Ammon's horn (tissue), 1 donor: ENCODE results near the gene ETV4.

Source experiments
- DNase-seq: peaks from one replicate; pipeline ENCODE4 v3.0.0-alpha.2; 2016; ENCODE audit warnings: low spot score

ETV4 gene

DNA sequence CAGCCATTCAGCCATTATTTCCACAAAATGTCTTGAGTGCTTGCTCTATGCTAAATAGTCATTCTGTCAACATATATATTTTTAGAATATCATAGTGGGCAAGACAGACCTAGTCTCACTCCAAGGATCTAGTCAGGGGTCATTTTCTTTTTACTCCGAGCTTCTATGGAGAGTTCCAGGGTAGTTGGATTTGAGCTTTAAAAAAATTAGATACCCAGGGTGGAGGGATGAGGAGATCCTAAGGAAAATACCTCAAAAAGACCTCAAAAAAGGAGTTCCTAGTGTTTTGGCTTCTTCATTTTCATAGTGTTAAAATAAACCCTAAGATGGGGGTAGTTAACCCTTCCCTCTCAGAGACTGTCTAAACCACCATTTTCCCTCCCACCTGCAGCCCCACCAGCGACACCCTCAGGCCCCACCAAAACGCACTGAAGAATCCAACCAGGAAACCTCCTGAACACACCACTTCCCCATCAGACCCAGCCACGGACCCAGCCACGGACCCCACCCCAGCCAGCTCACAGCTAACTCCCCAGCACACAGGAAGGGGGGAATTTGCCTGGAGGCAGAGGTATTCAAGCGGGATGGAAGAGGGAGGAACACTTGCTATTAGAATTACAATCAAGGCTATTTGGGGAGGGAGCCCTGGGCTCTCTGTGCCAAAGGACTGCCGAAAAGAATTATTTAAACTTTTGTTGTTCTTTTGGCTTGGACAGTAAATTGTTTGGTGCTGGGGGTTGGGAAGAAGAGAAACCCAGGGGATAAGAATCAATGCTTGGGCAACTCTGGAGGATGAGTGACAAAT, 2.2 kb downstream of the ETV4 start:
- DNase-seq = no peak

DNA sequence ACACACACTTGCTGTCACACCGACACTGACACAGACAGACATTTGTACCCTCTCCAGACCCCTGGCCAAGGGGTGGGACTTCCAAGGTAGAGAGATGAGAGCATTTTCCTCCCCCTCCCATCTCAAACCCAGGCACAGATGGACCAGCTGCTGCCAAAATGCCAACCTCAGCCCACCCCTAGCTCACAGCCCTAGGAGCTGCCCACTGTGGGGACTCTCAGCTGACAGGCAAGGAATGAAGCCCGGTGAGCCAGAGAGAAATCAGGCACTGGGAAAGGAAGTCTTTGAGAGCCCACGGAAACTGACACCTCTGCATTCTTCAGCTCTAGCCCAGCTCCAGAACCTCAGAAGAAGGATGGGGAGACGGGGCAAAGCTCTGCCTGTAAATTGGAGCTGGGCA, 2.8 kb downstream of the ETV4 start:
- no peak for DNase-seq

DNA sequence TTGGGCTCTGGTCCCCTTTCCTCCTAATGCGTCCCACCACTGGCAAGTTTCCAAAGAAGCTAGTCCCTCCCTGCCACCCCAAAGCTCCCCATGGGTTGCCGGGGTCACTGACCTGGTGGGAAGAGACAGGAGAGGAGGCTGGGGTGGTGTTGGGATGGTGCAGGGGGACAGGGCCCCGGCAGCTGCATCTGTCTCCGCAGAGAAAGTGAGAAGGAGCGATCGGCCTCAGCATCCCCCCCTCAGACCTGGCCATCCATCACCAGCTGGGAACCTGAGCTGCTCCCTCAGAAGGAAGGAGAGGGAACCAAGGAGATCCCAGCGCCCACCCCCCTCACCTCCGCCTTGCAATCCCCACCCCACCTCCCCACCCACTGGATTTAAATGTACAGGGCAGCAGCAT, 3.3 kb downstream of the ETV4 start:
- no peak for DNase-seq

DNA sequence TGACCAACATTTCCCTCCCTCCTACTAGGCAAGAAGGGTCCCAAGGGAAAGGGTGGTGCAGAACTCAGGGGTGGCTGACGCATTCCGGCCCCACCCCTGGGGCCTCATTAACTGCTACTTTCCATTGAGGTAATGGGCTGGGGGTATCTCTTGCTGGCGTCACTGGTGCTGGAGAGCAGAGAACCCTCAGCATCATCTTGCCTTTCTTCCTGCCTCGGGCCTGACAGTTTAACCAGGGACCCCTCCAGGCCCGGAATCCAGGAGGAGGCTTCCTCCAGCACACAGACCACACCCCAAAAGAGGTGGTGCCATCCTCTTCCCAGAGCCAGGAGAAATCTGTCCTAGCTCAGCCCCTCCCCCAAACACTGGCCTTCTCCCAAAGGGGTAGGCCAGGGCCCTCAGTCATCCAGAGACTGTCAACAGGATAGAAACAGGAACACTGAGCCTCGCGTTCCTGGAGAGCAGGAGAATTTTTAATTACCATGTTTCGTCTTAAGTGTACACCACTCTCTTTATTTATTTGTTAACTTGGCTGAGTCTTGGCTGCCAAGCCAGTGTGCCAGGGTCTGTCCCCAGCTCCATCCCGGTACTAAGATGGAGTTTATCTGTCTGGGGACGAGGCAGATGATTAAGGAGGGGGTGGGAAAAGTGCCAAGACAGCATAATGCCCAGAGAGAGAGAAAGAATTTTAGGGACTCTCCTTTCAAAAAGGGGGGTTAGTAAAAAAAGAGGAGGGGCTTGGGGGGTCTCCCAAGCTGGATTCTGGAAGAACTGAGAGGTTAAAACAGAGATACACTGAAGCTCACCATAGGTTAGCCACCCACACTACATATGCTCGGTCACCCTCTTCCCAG, 5.1 kb downstream of the ETV4 start:
- no peak for DNase-seq

DNA sequence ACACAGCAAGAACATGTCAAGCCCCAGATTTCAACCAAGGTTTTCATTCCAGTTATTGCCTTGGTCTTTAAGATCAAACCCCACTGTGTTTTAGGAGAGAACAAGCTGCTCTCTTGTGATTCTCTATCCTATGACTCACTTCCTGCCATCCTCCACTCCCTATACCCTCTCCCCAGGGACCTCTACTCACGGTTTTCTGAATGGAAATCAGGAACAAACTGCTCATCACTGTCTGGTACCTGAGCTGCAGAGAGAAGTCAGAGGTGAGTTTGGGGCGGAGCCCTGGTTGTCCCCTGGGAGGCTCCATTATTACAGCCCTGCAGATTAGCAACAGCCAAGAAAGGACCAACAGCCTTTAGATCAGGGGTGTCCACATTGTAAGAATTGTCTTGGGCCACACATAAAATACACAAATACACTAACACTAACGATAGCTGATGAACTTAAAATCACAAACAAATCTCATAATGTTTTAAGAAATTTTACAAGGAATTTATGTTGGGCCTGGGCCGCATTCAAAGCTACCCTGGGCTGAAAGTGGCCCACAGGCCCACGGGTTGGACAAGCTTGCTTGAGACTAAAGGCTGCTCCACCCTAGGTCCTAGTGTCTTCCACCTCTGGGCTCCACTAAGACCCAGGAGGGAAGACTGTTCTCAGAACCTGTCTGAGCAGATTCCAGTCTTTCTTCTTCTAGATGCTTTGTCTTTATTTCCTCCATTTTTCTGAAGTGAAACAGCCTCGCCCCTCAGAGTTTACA, 9.7 kb downstream of the ETV4 start:
- DNase-seq = no peak

DNA sequence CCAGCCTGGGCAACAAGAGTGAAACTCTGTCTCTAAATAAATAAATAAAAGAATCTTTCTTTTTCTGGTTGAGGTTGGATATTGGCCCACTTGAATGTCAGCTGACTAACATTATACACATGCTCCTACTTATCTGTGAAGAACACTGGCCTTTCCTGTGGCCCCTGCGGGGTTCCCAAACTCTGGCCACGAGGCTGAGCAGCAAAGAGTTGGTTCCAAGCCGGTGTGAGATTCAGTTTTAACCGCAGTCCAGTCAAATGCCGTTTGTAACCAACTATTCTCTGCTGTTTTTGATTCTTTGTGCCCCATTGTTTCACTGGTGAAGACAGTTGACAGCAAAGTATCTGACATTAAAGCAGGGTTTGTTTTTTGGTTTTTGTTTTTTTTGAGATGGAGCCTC, 11.2 kb downstream of the ETV4 start:
- DNase-seq = no peak

DNA sequence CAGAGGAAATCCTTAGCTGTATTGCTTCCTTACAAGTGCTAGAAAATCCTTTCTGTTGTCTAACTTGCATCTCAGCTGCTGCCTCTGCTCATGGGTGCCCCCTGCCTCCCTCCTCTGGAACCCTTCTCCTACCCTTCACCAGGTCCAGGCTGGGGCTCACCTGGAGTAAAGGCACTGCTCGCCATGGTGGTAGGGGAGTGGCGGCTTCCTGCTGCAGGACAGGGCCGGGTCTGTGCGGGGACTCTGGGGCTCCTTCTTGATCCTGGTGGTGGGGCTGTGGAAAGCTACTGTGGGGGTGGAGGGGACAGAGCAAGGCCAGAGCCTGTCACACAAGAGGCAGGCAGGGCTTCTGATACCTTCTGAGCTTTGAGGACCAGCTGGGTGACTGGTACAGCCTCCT, 12.4 kb downstream of the ETV4 start:
- no peak for DNase-seq

DNA sequence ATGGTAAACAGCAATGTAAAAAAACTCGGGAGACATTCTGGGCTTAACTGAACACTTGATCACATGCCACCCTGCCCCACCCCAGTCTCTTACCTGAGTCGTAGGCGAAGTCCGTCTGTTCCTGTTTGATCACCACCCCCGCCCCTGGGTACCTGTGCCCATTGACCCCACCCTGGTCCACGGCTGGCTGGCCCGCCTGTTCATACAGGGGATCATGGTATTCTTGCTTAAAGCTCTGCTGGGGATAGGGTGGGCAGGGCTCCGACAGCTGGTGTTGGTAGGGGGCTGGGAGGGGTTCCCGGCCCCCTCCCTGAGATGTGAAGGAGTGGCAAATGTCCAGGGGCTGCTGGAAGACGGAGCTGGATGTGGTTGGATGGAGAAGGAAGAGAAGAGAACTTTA, 13.6 kb downstream of the ETV4 start:
- no peak for DNase-seq

DNA sequence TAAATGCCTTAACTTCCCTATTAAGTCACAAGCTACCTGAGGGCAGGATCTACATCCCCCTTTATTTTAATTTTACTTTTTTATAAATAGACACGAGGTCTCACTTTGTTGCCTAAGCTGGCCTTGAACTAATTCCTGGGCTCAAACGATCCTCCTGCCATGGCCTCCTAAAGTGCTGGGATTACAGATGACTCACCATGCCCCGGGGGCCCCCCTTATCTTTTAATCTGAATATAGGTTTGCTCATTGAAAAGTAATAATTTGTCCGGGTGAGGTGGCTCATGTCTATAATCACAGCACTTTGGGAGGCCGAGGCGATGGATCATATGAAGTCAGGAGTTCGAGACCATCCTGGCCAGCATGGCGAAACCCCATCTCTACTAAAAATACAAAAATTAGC, 14.2 kb downstream of the ETV4 start:
- DNase-seq = no peak

DNA sequence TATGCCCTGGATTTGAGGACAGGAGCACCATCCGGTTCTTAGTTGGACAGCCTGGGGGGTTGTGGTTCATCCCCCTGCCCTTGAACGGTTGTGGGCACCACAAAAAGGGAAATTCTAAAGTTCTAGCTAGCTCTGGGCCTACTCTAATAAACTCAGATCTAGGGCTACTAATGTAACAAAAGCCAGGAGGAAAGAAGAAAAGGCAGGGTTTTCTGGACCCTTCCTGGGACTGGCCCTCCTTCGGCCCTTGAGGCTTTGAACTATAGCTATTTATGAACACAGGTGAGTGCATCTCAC, 15.1 kb downstream of the ETV4 start:
- DNase-seq = no peak

DNA sequence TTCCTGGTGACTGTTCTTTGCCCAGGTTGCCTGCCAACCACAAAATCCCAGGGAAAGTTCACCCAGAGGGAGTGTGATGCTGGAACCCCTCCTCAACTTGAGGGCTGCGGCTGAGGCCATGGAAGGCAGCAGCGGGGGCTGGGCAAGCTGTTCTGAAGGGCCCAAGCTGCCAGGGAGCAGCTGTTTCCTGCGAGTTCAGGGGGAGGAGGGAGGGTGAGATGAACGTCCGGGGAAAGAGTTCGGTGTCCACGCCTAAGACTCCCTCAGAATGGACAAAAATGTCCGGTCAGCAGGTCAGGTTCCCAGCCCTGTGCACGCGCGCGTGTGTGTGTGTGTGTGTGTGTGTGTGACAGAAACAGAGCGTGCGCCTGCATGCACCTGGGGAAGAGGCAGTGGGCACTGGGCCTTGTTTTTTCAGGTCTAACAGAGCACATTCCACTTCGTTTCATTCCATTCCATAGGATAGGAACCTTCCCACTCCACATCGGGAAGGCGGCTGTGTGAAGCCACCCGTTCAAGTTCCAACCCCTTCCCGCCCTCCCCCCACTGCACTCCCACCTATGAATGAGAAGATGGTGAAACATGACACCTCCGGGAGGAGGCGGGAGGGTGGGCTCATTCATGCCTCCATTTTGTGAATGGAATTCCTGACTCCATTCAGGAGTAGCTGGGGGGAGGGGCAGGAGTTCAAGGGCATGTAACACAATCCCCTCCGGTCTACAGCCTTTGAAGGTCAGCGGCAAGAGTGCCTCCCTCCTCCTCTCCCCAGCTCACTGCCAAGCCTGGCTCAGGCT, 15.7 kb downstream of the ETV4 start:
- DNase-seq = no peak

DNA sequence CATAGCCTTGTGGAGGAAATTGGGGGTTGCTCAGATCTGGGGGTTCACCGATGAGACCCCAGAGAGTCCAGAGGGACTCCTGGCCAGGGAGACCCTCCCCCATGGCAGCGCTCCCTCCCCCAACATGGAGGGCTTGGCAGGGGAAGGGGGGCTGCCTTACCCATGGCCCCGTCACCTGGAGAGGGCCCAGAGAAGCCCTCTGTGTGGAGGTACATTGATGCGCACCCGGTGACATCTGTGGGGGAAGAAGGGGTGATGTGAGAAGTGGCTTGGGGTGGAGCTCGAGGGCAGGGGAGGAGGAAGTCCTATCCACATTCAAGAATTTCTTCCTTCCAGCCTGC, 16.2 kb downstream of the ETV4 start:
- DNase-seq = no peak

DNA sequence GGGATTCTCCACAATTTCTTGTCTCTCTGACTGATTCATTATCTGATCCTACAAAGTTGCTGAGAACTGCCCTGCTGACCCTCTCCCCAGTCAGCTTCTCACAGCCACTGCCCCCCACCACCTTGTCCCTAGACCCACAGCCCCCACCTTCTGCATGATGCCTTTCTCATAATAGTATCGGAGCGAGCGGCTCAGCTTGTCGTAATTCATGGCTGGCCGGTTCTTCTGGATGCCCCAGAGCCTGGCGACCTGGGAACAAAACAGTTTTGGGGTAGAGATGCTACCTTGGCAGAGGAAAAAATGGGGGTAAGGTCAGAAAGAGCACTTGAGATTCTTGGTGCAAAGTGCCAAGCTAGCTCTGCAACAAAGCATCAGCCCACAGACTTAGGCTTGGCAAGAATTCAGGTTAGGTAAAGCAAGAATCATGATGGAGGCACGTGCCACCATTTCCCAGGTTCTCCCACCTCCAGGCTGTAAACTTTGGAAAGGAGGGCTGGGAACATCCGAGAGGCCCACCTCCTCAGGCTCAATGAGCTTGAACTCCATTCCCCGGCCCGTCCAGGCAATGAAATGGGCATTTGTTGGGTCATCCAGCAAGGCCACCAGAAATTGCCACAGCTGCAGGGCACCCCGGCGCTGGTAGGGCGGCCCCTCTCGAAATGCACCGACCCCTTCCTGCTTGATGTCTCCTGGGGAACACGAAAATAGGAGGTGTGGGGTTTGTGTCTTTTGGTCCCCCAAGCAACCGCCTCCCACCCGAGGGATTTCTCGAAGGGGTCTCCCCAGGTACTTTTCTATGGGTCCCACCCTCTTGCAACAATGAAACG, 16.9 kb downstream of the ETV4 start:
- no peak for DNase-seq

DNA sequence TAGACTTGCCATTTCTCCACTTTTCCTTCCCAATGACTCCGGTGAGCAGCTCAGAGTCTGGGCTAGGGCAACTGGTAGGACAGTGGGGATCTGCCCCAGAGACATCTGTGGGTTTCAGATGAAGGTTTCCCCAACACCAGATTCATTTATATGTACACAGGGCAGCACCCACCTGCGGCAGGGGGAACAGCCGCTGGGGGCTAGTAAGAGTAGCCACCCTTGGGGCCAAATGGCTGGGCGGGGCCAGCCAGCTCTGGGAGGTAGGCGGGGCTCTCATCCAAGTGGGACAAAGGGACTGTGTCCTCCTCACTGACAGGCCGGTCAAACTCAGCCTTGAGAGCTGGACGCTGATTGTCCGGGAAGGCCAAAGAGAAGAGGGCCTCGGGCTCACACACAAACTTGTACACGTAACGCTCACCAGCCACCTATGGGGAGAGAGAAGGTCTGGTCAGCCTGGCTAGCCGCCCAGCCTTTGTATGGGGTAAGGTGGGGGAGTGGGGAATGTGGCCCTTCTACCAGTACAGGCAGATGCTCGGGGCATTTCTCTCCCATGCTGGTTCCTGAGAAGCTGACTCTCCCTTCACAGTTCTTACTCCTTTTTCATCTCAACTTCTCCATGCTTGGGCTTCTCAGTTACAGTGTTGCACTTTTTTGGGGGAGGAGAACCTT, 17.7 kb downstream of the ETV4 start:
- no peak for DNase-seq

DNA sequence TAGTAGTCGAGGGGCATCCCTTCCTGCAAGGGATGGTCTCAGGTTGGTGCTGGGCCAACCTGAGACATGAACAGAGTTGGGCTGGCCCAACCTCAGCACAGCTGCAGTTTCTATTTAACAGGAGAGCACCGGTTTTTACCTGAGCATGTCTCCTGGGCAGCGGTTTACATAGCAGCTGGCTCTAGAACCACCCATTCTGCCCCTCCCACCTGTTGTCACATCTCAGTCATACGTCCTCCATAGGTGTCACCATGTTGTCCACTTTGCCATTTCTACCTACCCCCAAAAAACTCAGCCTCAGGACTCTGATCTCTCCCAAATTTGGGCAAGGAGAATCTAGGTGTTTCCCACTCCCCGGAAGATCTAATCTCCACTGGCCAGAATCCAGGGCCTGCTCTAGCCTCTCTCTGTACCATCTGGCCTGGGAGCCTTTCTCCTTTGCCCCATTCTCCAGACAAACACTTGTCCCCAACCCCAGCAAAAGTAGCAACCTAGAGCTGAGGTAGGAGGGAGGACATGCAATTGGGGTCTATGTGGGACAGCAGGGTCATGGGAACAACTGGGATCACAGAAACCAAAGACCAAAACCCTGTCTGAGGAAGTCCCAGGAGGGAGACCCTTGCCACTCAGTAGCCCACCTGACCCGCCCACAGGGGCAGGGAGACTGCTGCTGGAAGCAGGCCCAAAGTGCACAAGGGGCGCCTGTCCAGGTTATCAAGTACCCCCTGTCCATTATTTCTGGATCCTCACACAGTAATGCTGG, 19.1 kb downstream of the ETV4 start:
- DNase-seq = no peak

DNA sequence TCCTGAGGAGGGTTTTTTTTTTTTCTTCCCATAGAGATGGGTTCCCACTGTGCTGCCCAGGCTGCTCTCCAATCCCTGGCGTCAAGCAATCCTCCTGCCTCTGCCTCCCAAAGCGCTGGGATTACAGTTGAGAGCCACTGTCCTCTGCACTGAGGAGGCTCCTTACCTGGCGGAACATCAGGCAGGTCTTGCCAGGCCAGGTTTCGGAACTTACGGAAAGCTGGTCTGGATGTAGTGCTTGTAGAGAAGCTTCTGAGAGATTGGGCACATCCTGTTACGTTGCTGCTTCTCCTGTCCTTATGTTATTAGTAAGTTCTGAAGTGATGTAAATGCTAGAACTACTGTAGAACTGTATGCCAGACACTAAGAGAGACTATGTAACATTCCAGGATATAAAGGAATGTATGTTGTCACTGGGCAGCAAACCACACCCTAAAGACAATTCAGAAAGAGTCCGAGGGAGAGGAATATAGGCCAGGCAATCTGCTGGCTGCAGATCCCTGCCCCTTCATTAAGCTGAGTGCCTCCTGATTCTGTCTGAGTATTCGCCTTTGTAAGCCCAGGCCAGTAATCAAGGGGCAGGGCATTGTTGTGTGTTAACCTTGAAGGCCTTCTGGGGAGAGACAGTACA, 21.1 kb downstream of the ETV4 start:
- DNase-seq = no peak

DNA sequence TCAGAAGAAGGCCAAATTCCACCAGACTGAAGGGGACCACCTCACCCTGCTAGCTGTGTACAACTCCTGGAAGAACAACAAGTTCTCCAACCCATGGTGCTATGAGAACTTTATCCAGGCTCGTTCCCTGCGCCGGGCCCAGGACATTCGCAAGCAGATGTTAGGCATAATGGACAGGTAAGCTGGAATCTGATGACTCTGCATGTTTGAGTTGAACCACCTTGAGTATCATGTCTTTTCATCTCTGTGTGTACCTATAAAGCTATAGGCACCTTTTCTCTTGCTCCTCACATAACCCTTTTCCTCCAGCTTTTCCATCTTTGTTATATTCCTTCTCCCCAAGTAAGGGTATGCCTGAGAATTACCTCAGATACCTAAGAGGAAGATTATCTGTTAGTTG, 24.8 kb downstream of the ETV4 start:
- DNase-seq = no peak

DNA sequence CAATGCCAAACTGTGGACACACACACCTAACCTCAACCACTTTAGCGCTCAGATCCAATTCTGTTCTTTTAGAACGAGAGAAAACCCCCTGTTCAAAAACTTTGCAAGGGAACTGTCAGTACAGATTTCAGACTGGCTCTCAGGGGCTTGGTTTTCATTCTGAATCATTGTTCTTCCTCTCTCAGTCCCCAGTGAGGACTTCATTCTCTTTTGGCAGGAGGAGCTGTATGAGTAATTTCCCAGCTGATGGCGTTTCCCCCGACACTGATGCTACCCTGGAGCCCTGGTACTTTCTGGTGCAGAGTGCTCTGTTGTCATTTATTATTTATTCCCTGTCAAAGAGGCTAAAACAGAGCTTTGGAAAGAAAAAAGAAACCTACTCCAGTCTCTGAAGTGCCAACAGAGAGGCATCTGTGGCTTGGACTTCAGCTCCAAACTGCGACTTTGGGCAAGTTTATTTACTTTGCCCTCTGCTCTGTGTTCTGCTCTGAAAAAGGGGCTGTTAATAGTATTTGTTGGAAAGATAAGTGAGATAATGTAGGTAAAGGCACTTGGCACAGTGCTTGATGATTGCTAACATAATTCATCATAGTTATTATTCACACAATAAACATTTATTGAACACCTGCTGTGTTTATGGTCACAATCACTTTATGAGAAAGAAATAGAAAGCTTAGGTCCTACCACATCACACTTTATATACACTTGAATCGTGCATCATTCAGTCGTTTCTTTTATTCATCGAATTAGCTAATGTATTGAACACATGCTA, 28.3 kb downstream of the ETV4 start:
- DNase-seq = peak; percentile 80

DNA sequence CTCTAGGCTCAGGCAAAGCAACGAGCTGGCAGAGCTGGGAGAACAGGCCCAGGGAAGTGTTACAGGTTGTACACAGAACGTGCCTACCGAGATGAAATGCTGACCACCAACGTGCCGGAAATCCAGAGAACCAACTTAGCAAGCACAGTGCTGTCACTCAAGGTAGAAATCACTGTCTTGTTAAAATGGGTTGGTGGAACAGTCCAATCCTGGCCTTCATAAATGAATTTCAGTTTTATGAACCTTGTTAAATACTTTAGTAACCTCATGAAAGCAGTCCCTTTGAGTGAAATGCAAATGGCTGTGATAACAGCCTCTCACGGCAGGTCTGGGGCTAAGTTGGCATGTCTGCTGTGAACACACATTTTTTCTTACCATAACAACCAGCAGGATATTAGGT, 29.0 kb downstream of the ETV4 start:
- DNase-seq = no peak
